T-helper 1 cell treated with Interleukin-12 subunit alpha and Interleukin-12 subunit beta and Interleukin-4 antibody, amounts not matched to agents 30 ng/mL and 1 ng/mL, for 36 hours (primary cell): Measurements from ENCODE around the gene SLC36A1. TPM values are rescaled to one million over a fixed set of nuclear protein-coding genes. Genes with fewer than 3 reads are reported as not detected.

Experiments
- intact Hi-C: fragments of 100-400 bp; cut with micrococcal nuclease; formaldehyde crosslinking; loops from one replicate; pipeline ENCODE4 v1.15.1; 2024
- total RNA-seq: library from RNA; stranded (reverse); gene quantifications from 2 replicates; pipeline ENCODE4 v1.2.3, GENCODE V29; 2022

The SLC36A1 gene
- total RNA-seq, 1 donor from 2014 or later, result 6.0 TPM

GRCh38 chr5:151528996-151529395 is 81.6 kb downstream of the SLC36A1 start:
- intact Hi-C loops, result no loop called here

- intact Hi-C loops, result no loop called here
Observed at GRCh38 chr5:151531581-151531980, 84.2 kb downstream of the SLC36A1 start.

DNA sequence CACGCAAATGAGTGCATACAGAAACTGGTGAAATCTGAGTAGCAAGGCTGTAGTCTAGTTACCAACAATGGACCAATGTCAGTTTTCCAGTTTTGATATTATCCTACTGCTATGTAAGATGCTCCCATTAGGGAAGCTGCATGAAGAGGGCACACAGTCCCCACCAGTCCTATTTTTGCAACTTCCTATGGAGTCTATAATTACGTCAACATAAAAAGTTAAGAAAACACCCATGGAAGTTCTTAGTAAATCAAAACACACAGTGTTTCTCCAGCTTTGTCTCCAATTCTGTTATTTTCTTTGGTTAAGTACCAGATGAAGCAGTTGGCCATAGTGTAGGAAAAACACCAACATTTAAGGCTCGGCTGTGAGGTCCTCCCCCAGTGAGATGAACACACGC is 85.0 kb downstream of the SLC36A1 start:
- intact Hi-C loops, result no loop called here

- intact Hi-C loops, result no loop called here
Observed at GRCh38 chr5:151534350-151534749, 86.9 kb downstream of the SLC36A1 start.

- intact Hi-C loops, result no loop called here
Observed at GRCh38 chr5:151537044-151537443, 89.6 kb downstream of the SLC36A1 start.

- intact Hi-C loops, result no loop called here
Observed at GRCh38 chr5:151541571-151541970, 94.2 kb downstream of the SLC36A1 start.

Other genes with a start within 250 kb of the SLC36A1 start
- gene CCDC69, start 223.5 kb upstream of the SLC36A1 start, total RNA-seq, result 53.6 and 57.9 TPM in 2 replicates
- 33.1 and 36.0 TPM in 2 replicates for gene GM2A, start 194.4 kb upstream of the SLC36A1 start, total RNA-seq
- not detected in 2 replicates for gene SLC36A3, start 143.8 kb upstream of the SLC36A1 start, total RNA-seq
- gene SLC36A2, start 100.0 kb upstream of the SLC36A1 start, total RNA-seq, result not detected in 2 replicates
- gene FAT2, start 143.7 kb downstream of the SLC36A1 start, total RNA-seq, result not detected in 2 replicates
- gene SPARC, start 239.3 kb downstream of the SLC36A1 start, total RNA-seq, result 0.42 and 0.44 TPM in 2 replicates